ENCODE measurements around the gene KIAA0825. TPM values are rescaled to one million over a fixed set of nuclear protein-coding genes. Genes with fewer than 3 reads are reported as not detected.

Gene KIAA0825
- total RNA-seq, 1 donor from 2014 or later = 2.9 TPM

DNA sequence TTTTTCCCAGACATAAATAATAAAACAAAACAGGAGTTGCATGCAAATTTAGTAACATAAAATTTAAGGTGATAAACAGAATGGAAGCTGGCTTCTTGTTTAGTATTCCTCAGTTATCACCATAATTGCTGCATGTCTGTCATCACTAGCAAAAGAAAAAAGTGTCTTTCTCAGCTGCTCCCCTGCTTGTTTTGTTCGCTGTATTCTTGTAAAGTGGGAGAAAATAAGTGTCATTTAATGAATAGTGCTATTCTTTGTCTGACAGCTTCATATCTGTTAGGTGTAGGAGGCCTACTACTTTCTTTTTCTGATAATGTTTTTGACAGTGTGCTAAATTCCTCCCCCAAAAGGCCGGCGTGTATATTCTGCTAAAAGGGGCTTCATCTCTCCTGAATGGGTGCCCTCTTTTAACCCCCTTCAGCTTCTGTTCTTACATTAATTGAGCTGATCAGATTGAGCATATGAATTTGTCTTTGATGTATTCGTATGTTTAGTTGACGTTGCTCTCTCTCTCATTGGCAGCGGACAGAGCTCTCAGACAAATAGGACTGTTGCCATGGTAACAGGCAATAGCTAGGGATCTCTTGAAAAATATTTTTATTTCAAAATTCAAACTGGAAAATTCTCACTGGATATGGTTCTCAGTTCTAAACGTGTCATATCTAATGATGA, 303.8 kb downstream of the KIAA0825 start:
- DNase-seq (ENCODE audit: low read depth) = no peak

DNA sequence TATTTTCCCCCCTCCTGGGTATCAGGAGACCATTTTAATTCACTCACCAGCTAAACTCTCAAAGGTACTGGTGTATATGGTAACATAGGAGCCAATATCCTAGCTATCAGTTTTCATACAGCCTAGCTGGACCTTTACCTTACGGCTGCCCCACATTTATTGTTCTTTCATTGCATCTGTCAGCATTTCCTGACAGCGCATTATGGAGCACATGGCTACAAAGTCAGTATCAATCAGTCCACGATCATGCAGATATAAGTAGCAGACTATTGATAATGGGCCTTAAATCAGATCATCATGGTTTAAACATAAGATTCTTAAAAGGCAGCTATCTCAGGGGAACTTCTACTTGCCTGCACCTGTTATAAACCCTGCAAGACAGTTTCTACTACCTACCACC, 304.7 kb downstream of the KIAA0825 start:
- no peak for DNase-seq (ENCODE audit: low read depth)

DNA sequence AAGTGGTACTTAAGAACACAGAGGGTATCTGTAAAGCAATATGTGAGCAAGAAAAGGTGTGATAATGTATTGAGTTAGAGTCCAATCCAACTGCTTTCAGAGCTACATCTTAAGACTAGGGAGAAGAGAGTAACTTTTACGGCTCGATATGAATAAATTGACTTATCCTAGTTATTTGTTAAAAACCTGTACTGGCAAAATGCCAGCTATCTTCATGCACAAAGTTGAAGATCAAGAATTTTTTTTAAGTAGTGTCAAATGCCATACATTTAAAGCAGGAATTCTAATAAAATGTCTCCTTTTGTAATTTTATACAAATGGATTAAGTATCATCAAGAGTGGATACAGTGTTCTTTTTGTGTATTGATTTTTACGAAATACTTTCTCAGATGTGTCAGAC, 305.2 kb downstream of the KIAA0825 start:
- DNase-seq (ENCODE audit: low read depth) = no peak

DNA sequence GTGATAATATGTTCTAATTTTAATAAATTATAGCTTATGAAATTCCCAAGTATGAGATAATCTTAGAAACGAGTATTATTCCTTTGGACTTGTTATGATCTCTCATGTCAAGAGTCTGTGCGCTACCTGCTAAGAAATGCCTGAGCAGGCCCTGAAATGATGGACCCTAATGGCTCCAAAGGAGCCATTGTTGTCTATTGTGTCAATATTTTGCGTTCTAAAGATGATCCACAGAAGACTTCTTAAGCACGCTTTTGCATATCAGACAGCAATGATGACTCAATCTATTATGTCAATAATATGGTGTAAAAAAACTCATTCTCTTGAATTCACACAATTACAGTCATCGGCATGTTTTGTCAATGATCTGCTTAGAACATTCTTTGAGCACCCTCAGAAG, 306.1 kb downstream of the KIAA0825 start:
- DNase-seq (ENCODE audit: low read depth) = no peak

DNA sequence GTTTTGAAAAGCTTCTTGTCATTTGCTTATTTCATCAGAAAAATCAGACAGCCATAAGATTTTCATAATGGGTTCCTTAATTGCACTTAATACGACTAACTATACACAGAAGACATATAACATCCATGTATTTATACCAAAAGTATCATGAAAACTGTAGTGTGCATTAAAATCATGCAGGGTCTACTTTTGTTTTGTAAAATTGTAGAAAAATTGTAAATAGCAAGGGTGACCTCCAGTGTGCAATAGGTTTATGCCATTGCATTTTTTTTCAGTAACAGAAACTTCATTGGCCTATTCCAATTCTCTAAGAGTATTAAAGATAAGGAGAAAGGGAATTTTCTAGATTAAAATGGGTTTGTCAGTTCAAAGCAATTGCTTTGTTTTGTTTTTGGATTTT, 307.6 kb downstream of the KIAA0825 start:
- no peak for DNase-seq (ENCODE audit: low read depth)

DNA sequence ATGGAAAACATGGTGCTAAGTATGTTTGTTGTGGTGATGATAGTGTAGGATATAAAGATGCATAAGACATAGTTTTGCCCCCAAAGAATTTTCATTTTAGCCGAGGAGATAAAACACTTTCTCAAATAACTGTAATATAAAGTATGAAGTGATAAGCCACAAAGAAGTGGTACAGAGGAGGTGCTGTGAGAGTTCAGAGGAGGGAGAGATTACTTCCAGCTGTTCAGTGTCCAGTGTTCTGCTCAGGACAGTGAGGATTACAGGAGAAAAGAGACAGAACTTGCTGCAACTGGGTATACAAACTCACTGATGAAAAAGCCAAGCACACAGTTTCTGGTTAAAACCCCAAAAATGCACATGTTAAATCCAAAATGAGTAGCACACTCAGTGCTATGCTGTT, 309.3 kb downstream of the KIAA0825 start:
- DNase-seq (ENCODE audit: low read depth) = no peak

DNA sequence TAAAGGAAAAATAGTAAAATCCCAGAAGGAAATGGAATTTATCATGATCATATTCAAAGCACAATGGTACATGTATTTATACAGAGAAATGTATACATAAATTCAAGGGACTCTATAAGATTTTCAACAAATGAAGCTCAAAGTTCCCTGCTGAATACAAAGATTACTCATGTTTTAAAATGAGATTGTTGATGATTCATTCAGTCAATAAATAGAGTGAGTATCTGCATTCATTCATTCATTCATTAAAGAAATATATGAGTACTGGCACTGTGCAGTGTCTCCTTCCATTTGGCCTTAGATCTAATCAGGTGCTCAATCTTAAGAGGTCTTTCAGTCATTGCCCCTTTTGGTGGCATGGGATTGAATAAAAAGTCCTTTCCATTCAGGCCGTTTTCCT, 310.0 kb downstream of the KIAA0825 start:
- DNase-seq (ENCODE audit: low read depth) = no peak

DNA sequence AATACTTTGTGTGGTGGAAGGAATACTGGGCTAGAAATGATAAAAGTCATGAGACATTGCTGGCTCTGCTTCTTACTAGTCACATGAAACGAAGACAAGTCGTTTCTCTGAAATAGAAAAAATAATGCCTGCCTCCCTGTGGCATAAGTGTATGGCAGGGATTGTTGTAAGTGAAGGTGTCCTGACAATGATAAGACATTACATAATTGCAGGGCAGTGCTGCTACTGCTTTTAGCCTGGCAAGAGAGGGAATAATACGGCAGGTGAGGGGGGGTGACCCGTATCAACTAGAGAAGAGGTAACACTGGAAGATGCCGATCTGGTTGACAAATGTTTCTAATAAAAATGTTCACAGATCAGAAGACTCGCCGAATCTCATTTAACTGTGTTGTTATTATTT, 314.3 kb downstream of the KIAA0825 start:
- no peak for DNase-seq (ENCODE audit: low read depth)

DNA sequence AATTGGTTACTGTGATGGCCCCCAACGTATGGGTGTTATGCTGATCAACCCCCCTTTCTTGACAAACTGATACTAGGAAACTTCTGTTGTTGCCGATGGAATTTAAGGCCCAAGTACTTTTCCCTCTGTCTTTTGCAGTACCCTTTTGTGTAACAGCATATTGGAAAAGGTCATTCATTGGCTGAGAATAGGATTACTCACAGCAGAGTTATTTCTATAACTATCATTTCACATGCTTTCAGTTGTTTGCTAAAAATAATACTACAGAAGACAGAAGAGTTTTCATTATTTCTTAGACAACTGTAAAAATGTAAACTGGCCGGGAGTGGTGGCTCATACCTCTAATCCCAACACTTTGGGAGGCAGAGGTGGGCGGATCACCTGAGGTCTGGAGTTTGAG, 329.5 kb downstream of the KIAA0825 start:
- DNase-seq (ENCODE audit: low read depth) = peak; percentile 32

DNA sequence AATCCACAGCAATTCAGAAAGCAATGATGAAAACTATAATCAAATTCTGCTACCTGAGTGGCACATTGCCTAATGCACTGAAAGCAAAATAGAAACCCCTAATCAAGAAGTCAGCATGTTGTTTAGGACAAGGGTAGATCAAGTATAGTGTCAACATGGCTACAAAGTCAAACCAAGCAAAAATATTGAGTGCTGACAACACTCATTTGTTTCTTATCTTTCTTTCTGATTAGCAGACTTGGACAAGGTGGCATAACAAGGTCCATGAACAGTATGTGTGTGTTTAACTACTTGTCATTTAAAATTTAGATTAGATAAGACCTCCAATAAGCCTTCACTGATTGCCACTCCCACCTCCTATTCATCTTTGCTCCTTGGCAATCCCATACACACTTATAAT, 332.4 kb downstream of the KIAA0825 start:
- no peak for DNase-seq (ENCODE audit: low read depth)

DNA sequence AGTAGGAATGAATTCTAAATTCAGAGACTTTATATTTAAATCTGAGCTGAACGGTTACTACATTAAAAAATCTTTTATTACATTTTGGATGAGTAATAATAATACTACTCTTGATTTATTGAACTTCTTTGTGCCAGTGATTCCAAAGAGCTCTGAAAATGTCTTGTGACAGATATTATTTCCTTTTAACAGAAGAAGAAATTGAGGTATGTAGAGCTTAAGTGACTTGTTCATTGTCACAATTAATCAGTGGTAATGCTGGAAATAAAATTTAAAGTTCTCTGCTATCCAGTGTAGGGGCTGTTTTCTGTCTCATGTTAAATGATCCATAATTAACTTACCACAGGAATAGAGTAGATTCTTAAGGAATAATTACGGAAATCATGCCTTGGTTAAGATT, 335.3 kb downstream of the KIAA0825 start:
- no peak for DNase-seq (ENCODE audit: low read depth)

DNA sequence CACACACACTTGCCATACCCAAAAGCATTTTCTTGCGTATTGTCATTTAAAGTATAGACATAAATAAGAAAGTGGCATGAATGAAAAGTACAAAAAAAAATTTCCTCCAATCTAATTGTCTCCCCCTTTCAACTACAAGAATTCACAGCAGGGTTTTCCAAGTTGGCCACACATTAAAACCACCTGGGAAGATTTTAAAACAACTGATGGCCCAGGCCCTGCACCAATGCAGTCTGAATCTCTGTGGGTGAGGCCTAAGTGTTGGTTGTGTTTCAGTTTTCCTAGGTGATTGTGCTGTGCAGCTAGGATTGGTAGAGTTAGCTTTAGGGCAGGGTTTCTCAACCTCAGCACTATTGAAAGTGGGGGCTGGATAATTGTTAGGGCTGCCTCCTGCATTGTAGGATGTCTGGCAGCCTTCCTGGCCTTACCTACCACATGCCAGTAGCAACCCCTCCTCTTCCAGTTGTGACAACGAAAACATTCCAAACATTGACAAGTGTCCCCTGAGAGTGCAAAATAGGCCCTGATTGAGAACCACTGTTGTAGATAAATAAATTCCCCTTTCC, 337.1 kb downstream of the KIAA0825 start:
- DNase-seq (ENCODE audit: low read depth) = no peak

DNA sequence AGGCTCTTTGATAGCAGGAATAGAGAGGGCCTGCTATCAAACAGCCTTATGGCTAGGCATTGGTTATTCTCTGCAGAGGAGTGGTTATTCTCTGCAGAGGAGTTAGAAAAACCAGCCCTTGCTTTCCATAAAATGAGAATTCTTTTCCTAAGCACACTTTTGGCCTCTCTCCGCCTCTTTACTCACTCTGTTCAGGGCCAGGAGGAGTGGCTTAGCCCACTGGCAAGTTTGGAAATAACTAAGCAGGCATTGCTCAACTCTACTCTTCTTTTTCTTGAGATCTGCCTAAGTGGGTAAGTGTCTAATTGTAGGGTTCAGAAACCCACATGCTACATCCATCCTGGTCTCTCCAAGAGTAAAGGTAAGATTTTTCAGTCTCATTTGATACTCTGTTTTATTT, 341.7 kb downstream of the KIAA0825 start:
- no peak for DNase-seq (ENCODE audit: low read depth)

DNA sequence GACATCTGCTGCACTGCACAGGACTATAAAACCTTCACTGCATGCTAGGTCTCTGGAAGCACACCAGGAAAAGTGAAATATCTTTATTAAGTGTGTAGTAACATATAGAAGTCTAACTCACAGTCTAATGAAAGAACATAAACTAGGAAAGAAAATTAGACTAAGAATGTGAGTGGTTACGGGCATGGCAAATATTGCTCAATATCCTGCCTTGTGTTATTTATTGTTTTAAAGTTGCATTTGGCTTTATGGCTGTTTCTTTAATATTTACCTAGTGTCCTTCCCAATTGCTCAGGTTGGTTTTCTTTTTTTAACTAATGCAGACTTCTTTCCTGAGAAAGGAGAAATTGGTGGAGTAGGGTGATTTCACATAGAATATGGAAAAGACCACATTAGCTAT, 342.4 kb downstream of the KIAA0825 start:
- DNase-seq (ENCODE audit: low read depth) = no peak

DNA sequence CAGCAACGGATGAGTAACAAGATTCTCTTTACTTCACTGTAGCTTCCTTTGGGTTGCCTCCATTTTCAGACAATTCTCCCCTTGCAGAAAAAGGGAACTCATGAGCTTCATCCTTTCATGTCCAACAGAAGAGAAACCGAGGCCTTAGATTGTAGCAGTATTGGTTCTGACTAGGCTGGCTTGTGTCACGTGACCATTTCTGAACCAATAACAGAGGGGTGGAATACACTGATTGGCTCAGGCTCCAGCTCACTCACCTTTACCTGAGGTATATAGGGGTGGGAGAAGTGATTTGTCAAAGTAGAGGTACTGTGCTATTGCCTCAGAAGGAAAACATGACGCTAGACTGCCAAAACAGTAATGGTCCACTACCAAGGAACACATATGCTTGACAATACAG, 343.7 kb downstream of the KIAA0825 start:
- DNase-seq (ENCODE audit: low read depth) = no peak

DNA sequence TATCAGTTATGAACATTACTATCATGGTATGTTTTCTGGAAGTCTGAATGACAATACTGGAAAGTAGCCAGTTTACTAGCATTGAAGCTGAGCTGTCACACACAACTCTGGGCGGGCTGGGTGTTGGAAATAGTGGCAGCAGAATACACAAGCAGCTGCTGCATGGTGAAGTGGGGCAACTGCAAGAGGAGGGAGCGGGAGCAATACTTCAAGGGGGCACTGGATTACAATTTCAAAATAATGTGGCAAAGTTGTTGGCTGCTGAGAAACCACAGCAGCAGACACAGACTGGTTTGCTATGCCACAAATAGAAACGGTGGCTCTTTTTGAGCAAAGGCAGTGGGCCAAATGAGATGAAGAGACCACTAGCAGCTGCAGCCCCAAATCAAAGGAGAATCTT, 350.2 kb downstream of the KIAA0825 start:
- DNase-seq (ENCODE audit: low read depth) = peak; percentile 91

DNA sequence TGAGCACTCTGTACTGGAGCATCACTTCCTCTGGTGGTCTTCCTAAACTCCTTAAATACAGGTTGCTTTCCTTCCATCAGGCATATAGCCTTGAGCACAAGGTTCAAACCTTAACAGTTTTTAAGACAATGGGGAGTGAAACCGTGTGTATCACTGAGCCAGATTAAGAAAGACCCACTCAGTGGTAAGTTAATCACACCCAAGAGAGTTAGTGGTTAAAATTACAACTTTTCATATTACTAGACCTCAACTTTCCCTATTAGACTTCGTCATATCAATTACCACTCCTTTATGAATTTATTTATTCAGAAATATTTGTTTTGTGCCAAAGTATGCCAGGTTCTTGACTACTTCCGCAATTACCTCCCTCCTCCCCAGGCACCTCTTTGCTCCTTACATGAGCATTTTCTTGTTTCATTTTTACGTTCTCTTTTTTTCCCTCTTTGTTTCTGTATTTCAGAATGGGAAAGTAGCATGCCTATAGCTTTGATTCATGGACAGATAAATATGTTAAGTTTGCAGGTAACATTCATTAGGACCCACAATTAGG, 351.0 kb downstream of the KIAA0825 start:
- DNase-seq (ENCODE audit: low read depth) = no peak

DNA sequence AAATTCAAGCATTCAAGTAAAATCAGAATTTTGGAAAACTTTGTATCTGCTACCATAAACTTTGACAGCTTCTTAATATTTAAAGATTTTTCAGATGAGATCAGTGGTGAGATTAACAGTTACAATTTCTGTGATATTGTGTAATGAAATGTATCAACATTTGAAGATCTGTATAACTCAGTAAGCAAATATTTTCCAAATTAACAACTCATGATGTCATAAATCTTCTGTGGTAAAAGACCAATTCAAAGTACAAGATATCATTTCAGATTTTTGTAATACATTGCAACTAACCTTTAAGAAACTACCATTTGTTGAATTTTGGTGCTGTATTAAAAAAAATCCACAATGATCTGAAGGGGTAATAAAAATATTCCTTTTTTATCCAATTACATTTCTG, 352.2 kb downstream of the KIAA0825 start:
- no peak for DNase-seq (ENCODE audit: low read depth)

DNA sequence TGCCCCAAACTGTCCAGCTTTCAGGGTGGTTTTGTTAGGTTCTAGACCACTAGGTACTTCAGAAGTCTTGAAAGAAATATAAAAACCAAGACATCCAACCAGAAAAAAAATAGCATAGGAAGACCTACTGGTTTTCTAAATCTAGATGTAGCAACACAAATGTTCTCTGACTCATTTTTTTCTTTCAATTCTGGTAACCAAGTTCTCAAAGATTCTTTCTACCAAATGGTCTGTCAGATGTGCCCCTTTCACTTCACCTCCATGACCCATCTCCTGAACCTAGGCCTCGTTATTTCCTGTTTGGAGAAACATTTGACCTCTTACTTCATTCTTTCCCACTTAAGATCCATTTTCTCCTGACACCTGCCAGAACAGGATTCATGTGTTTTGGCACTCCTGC, 355.3 kb downstream of the KIAA0825 start:
- DNase-seq (ENCODE audit: low read depth) = no peak

DNA sequence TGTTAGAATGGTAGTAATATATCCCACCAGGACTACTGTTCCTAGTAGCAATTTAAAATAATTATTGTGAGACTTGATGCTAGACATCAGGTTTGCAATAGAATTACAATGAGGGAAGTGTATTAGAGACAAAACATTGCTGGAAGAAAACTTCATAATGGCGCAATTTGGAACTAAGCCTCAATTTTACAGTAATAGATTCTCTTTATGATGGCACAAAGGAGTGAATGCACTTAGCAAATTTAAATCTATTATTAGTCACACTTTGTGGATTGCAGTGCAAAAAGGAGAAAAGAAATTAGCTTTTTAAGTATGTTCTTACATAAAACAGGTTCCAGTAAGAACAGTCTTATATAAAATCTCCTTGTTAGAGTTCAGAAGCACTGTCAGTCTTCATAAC, 358.3 kb downstream of the KIAA0825 start:
- DNase-seq (ENCODE audit: low read depth) = no peak

DNA sequence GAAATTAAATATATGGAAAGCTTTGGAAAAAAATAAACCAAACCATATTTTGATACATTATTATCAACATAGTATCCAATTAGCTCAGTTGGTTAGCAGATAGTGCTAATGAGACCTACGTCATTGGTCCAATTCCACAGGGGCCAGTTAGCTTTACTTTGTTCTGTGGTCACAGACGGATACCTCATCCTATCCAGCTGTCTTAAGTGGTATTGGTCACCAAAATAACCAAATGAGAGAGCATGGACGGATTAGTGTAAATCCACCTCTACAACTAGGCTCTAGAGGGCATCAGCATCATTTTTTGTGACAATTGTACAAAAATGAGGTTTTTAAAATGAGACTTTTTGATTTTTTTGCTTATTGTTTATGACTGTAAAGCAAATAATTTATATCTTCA, 364.2 kb downstream of the KIAA0825 start:
- peak; percentile 78 for DNase-seq (ENCODE audit: low read depth)

DNA sequence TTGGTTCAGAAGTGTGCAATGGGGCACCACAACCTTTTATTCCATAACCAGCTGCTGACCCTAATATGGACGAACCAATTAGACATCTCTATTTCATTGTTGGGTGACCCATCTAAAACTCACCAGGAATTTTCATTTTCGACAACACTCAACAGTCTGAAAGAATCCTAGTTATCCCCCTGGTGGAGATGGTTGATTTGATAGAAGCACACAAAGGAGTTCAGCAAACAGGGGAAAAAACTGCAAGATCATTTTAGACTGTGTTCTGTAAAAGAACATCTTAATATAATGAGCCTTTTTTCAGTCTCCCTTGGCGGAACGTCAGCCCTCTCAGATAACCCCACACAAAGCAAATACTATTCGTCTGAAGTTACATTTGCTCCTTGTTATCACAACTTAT, 367.4 kb downstream of the KIAA0825 start:
- DNase-seq (ENCODE audit: low read depth) = no peak

DNA sequence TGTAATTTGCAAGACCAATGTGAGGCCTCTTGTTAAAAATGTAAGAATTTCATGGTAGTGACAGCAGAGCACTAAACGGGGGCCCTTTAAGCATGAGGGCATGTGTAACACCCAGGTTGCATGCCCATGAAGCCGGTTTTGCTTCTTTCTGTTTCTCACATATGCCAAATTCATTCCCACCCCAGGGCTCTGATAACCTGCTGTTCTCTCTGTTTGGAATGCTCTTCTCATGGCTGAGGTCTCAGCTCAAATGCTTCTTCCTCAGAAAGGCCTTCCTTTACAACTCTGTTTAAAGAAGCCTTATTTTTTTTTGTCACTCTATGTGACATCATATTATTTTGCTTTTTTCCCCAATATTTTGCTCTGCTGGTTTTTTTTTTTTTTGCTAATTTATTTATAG, 369.0 kb downstream of the KIAA0825 start:
- DNase-seq (ENCODE audit: low read depth) = no peak
